GM23338 (cell line): ENCODE results near the gene MON2. TPM values are rescaled to one million over a fixed set of nuclear protein-coding genes. Genes with fewer than 3 reads are reported as not detected.

Experiments
- ATAC-seq: fragments of 200-7000 bp; cut with Tn5 transposase; 3 replicates; pipeline ENCODE4 v1.9.1; 2020
- DNase-seq: peaks from one replicate; pipeline ENCODE4 v3.0.0-alpha.2; 2015; ENCODE audit warnings: low spot score
- H2AFZ ChIP-seq: fragments of 200-600 bp; sonication (generic); 2 replicates; pipeline ENCODE4 v1.8.0; 2016; ENCODE audit warnings: antibody characterized with exemption, mild to moderate bottlenecking, moderate library complexity
- H3F3A ChIP-seq: fragments of 200-600 bp; sonication (generic); replicated peaks from 2 replicates; pipeline ENCODE4 v1.8.0; 2017; ENCODE audit warnings: antibody characterized with exemption, mixed run types, low read depth
- H3K27ac ChIP-seq: fragments of 200-600 bp; sonication (generic); 2 replicates; pipeline ENCODE4 v1.6.1; 2016; ENCODE audit warnings: low read depth
- H3K27me3 ChIP-seq: fragments of 200-600 bp; sonication (generic); 2 replicates; pipeline ENCODE4 v1.8.0; 2016; ENCODE audit warnings: mild to moderate bottlenecking, mixed run types, moderate library complexity; ENCODE audit not compliant: insufficient read depth
- H3K36me3 ChIP-seq: fragments of 200-600 bp; sonication (generic); 2 replicates; pipeline ENCODE4 v1.8.0; 2016; ENCODE audit warnings: mild to moderate bottlenecking; ENCODE audit not compliant: insufficient read depth
- H3K4me1 ChIP-seq: fragments of 200-600 bp; sonication (generic); 2 replicates; pipeline ENCODE4 v1.8.0; 2016; ENCODE audit warnings: mild to moderate bottlenecking, moderate library complexity; ENCODE audit not compliant: insufficient read depth
- H3K4me2 ChIP-seq: fragments of 200-600 bp; sonication (generic); 2 replicates; pipeline ENCODE4 v1.7.1; 2017; ENCODE audit warnings: mixed run types
- H3K4me3 ChIP-seq: fragments of 200-600 bp; sonication (generic); 2 replicates; pipeline ENCODE4 v1.6.1; 2016; ENCODE audit warnings: mixed run types
- H3K79me2 ChIP-seq: fragments of 200-600 bp; sonication (generic); replicated peaks from 2 replicates; pipeline ENCODE4 v1.8.0; 2017; ENCODE audit warnings: mild to moderate bottlenecking; ENCODE audit not compliant: insufficient read depth
- H3K9me2 ChIP-seq: fragments of 200-600 bp; sonication (generic); 2 replicates; pipeline ENCODE4 v1.8.0; 2017; ENCODE audit not compliant: insufficient read depth
- H4K20me1 ChIP-seq: fragments of 200-600 bp; sonication (generic); replicated peaks from 2 replicates; pipeline ENCODE4 v1.8.0; 2017; ENCODE audit warnings: mild to moderate bottlenecking; ENCODE audit not compliant: insufficient read depth
- H3K27ac Mint-ChIP-seq: 2 replicates; pipeline ENCODE4 v1.8.0; 2020; ENCODE audit warnings: inconsistent platforms, mild to moderate bottlenecking, moderate library complexity, mixed read lengths
- H3K27me3 Mint-ChIP-seq: 3 replicates; pipeline ENCODE4 v1.8.0; 2022; ENCODE audit warnings: low read depth, mild to moderate bottlenecking, moderate library complexity, mixed read lengths, inconsistent platforms; ENCODE audit not compliant: insufficient read depth, poor library complexity
- H3K36me3 Mint-ChIP-seq: 3 replicates; pipeline ENCODE4 v1.8.0; 2021; ENCODE audit warnings: low read depth, mild to moderate bottlenecking, inconsistent platforms, moderate library complexity, mixed read lengths
- H3K4me1 Mint-ChIP-seq: 3 replicates; pipeline ENCODE4 v1.8.0; 2020; ENCODE audit warnings: mild to moderate bottlenecking, inconsistent platforms, mixed read lengths
- H3K4me3 Mint-ChIP-seq: 3 replicates; pipeline ENCODE4 v1.8.0; 2021; ENCODE audit warnings: moderate library complexity, mild to moderate bottlenecking, inconsistent platforms, mixed read lengths
- H3K9me3 Mint-ChIP-seq: 3 replicates; pipeline ENCODE4 v1.8.0; 2020; ENCODE audit warnings: moderate library complexity, mild to moderate bottlenecking, inconsistent platforms, mixed read lengths
- CREB1 ChIP-seq: fragments of 250-450 bp; sonication (Bioruptor Pico); IDR thresholded peaks from 2 replicates; pipeline ENCODE4 v1.5.0; 2020; ENCODE audit warnings: low read depth, mild to moderate bottlenecking, moderate library complexity
- EZH2phosphoT487 ChIP-seq: fragments of 200-600 bp; sonication (generic); IDR thresholded peaks from one replicate; pipeline ENCODE4 v1.8.1; 2018; ENCODE audit warnings: antibody characterized with exemption; ENCODE audit not compliant: unreplicated experiment
- JUNB ChIP-seq: IDR thresholded peaks from one replicate; pipeline ENCODE4 v1.6.1; 2016; ENCODE audit warnings: antibody characterized with exemption; ENCODE audit not compliant: unreplicated experiment
- NANOG ChIP-seq: IDR thresholded peaks from 2 replicates; pipeline ENCODE4 v1.6.1; 2016; ENCODE audit warnings: antibody characterized with exemption, borderline replicate concordance
- STAT1 ChIP-seq: IDR thresholded peaks from one replicate; pipeline ENCODE4 v1.6.1; 2016; ENCODE audit warnings: antibody characterized with exemption; ENCODE audit not compliant: unreplicated experiment
- ZNF114 ChIP-seq: fragments of 250-450 bp; sonication (Bioruptor Pico); IDR thresholded peaks from 2 replicates; pipeline ENCODE4 v1.5.0; 2020; ENCODE audit warnings: mild to moderate bottlenecking, moderate library complexity
- ZNF331 ChIP-seq: fragments of 250-450 bp; sonication (Bioruptor Pico); IDR thresholded peaks from 2 replicates; pipeline ENCODE4 v1.5.0; 2020; ENCODE audit warnings: low read depth, mild to moderate bottlenecking, moderate library complexity
- polyA plus RNA-seq: library from polyadenylated mRNA; unstranded; fragments of >200 nt; fragmentation: Nextera tagmentation; extraction: Ambion mirVana; gene quantifications from 2 replicates; pipeline ENCODE4 v1.2.1, GENCODE V29; 2016
- total RNA-seq: library from RNA; depleted of rRNA; stranded (reverse); fragments of >200 nt; shearing (Covaris generic); gene quantifications from 2 replicates; pipeline ENCODE4 v1.2.3, GENCODE V29; 2014
- TF ChIP-seq, protein P1 (sequence below), 2 experiments: fragments of 200-600 bp in 1 of 2; sonication (generic) in 1 of 2; conservative IDR thresholded peaks; 2 replicates each; pipeline versions ENCODE4 v1.5.1 to v1.6.1; 2016 to 2017; ENCODE audit warnings: antibody characterized with exemption in 2 of 2, low read depth in 2 of 2, mild to moderate bottlenecking in 2 of 2, moderate library complexity in 1 of 2
- TF ChIP-seq, protein P2 (sequence below): IDR thresholded peaks from one replicate; pipeline ENCODE4 v1.6.1; 2018; ENCODE audit warnings: antibody characterized with exemption; ENCODE audit not compliant: unreplicated experiment
- TF ChIP-seq, protein P3 (sequence below): fragments of 250-450 bp; sonication (Bioruptor Pico); IDR thresholded peaks from 2 replicates; pipeline ENCODE4 v1.5.0; 2020; ENCODE audit warnings: mild to moderate bottlenecking, moderate library complexity

The MON2 gene
- total and polyA plus RNA-seq, 2 experiments from 2014 or later, result 11.0 to 27.3 TPM

DNA sequence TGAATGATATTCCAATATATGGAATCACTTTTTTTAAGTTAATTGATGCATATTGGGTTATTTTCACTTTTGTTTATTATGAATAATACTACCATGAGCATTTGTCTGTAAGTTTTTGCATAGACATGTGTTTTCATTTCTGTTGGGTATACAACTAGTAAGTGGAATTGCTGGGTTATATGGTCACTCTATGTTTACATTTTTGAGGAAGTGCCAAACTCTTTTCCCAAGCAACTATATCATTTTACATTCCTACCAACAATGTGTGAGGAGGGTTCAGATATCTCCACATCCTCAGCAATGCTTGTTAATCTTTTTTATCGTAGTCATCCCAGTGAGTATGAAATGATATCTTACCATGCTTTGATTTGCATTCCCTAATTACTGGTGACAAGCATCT is 64.0 kb downstream of the MON2 start:
- Histone ChIP-seq H2AFZ (no peak overlapping the region), H3K27me3 (no peaks in the 10 kb centered on the region), H3K9me2 (no peaks in the 10 kb centered on the region), H3K4me2 (no peak overlapping the region), H3K36me3 (no peaks in the 10 kb centered on the region), H3K27ac (no peak overlapping the region), H3F3A (no peaks in the 10 kb centered on the region), H3K4me3 (no peak overlapping the region), H3K4me1 (no peaks in the 10 kb centered on the region), H3K79me2 (no peaks in the 10 kb centered on the region), H4K20me1 (no peaks in the 10 kb centered on the region)
- Mint-ChIP-seq H3K36me3 (peaks cover 5% of the 10 kb centered on the region; the same call in 2 of the 3 replicates), H3K27me3 (no peaks in the 10 kb centered on the region), H3K4me1 (no peaks in the 10 kb centered on the region), H3K9me3 (no peaks in the 10 kb centered on the region), H3K4me3 (no peak overlapping the region), H3K27ac (no peak overlapping the region)
- TF ChIP-seq, protein P1, sequence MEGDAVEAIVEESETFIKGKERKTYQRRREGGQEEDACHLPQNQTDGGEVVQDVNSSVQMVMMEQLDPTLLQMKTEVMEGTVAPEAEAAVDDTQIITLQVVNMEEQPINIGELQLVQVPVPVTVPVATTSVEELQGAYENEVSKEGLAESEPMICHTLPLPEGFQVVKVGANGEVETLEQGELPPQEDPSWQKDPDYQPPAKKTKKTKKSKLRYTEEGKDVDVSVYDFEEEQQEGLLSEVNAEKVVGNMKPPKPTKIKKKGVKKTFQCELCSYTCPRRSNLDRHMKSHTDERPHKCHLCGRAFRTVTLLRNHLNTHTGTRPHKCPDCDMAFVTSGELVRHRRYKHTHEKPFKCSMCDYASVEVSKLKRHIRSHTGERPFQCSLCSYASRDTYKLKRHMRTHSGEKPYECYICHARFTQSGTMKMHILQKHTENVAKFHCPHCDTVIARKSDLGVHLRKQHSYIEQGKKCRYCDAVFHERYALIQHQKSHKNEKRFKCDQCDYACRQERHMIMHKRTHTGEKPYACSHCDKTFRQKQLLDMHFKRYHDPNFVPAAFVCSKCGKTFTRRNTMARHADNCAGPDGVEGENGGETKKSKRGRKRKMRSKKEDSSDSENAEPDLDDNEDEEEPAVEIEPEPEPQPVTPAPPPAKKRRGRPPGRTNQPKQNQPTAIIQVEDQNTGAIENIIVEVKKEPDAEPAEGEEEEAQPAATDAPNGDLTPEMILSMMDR (conservative IDR thresholded peaks at IDR 0.05; ENCODE audit: low read depth in 2 of 2), result no peak
- TF ChIP-seq EZH2phosphoT487 (no peak), NANOG (no peak), ZNF114 (no peak), JUNB (no peak), CREB1 (CRISPR knock-in tag) (no peak), ZNF331 (CRISPR knock-in tag) (no peak), STAT1 (no peak)
- TF ChIP-seq, protein P2, sequence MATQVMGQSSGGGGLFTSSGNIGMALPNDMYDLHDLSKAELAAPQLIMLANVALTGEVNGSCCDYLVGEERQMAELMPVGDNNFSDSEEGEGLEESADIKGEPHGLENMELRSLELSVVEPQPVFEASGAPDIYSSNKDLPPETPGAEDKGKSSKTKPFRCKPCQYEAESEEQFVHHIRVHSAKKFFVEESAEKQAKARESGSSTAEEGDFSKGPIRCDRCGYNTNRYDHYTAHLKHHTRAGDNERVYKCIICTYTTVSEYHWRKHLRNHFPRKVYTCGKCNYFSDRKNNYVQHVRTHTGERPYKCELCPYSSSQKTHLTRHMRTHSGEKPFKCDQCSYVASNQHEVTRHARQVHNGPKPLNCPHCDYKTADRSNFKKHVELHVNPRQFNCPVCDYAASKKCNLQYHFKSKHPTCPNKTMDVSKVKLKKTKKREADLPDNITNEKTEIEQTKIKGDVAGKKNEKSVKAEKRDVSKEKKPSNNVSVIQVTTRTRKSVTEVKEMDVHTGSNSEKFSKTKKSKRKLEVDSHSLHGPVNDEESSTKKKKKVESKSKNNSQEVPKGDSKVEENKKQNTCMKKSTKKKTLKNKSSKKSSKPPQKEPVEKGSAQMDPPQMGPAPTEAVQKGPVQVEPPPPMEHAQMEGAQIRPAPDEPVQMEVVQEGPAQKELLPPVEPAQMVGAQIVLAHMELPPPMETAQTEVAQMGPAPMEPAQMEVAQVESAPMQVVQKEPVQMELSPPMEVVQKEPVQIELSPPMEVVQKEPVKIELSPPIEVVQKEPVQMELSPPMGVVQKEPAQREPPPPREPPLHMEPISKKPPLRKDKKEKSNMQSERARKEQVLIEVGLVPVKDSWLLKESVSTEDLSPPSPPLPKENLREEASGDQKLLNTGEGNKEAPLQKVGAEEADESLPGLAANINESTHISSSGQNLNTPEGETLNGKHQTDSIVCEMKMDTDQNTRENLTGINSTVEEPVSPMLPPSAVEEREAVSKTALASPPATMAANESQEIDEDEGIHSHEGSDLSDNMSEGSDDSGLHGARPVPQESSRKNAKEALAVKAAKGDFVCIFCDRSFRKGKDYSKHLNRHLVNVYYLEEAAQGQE, result no peak
- TF ChIP-seq, protein P3, sequence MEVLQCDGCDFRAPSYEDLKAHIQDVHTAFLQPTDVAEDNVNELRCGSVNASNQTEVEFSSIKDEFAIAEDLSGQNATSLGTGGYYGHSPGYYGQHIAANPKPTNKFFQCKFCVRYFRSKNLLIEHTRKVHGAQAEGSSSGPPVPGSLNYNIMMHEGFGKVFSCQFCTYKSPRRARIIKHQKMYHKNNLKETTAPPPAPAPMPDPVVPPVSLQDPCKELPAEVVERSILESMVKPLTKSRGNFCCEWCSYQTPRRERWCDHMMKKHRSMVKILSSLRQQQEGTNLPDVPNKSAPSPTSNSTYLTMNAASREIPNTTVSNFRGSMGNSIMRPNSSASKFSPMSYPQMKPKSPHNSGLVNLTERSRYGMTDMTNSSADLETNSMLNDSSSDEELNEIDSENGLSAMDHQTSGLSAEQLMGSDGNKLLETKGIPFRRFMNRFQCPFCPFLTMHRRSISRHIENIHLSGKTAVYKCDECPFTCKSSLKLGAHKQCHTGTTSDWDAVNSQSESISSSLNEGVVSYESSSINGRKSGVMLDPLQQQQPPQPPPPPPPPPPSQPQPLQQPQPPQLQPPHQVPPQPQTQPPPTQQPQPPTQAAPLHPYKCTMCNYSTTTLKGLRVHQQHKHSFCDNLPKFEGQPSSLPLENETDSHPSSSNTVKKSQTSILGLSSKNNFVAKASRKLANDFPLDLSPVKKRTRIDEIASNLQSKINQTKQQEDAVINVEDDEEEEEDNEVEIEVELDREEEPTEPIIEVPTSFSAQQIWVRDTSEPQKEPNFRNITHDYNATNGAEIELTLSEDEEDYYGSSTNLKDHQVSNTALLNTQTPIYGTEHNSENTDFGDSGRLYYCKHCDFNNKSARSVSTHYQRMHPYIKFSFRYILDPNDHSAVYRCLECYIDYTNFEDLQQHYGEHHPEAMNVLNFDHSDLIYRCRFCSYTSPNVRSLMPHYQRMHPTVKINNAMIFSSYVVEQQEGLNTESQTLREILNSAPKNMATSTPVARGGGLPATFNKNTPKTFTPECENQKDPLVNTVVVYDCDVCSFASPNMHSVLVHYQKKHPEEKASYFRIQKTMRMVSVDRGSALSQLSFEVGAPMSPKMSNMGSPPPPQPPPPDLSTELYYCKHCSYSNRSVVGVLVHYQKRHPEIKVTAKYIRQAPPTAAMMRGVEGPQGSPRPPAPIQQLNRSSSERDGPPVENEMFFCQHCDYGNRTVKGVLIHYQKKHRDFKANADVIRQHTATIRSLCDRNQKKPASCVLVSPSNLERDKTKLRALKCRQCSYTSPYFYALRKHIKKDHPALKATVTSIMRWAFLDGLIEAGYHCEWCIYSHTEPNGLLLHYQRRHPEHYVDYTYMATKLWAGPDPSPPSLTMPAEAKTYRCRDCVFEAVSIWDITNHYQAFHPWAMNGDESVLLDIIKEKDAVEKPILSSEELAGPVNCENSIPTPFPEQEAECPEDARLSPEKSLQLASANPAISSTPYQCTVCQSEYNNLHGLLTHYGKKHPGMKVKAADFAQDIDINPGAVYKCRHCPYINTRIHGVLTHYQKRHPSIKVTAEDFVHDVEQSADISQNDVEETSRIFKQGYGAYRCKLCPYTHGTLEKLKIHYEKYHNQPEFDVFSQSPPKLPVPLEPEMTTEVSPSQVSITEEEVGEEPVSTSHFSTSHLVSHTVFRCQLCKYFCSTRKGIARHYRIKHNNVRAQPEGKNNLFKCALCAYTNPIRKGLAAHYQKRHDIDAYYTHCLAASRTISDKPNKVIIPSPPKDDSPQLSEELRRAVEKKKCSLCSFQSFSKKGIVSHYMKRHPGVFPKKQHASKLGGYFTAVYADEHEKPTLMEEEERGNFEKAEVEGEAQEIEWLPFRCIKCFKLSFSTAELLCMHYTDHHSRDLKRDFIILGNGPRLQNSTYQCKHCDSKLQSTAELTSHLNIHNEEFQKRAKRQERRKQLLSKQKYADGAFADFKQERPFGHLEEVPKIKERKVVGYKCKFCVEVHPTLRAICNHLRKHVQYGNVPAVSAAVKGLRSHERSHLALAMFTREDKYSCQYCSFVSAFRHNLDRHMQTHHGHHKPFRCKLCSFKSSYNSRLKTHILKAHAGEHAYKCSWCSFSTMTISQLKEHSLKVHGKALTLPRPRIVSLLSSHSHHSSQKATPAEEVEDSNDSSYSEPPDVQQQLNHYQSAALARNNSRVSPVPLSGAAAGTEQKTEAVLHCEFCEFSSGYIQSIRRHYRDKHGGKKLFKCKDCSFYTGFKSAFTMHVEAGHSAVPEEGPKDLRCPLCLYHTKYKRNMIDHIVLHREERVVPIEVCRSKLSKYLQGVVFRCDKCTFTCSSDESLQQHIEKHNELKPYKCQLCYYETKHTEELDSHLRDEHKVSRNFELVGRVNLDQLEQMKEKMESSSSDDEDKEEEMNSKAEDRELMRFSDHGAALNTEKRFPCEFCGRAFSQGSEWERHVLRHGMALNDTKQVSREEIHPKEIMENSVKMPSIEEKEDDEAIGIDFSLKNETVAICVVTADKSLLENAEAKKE (CRISPR knock-in tag), result no peak
- ATAC-seq (no peak), DNase-seq (no peak)
